CD4-positive, alpha-beta memory T cell (primary cell): ENCODE data around the gene TMIE. TPM values are rescaled to one million over a fixed set of nuclear protein-coding genes. Genes with fewer than 3 reads are reported as not detected.
A peak's percentile ranks its signal among the peaks of the same experiment; 100 is the strongest.

Source experiments
- CTCF ChIA-PET: fragments of 350-600 bp; sonication (Branson Sonifier 250); formaldehyde crosslinking; loops from one replicate; lab custom pipeline; 2021; ENCODE audit warnings: inconsistent platforms; ENCODE audit not compliant: partially characterized antibody; lab: Charles Lee
- POLR2A ChIA-PET: fragments of 350-600 bp; sonication (Branson Sonifier 250); formaldehyde crosslinking; loops from one replicate; lab custom pipeline; 2021; ENCODE audit not compliant: partially characterized antibody; lab: Charles Lee
- DNase-seq, 5 donors: peaks; one replicate each; pipeline versions ENCODE4 v3.0.0 to v3.0.0-alpha.2; 2020 to 2022; ENCODE audit warnings: mixed read lengths in 1 of 5
- H3K27ac ChIP-seq: one replicate; pipeline ENCODE4 v1.7.0; 2013; ENCODE audit warnings: low read depth, low read length
- H3K27me3 ChIP-seq: 2 replicates; pipeline ENCODE4 v1.7.0; 2013; ENCODE audit warnings: mild to moderate bottlenecking, low read length, moderate library complexity; ENCODE audit not compliant: insufficient read depth
- H3K36me3 ChIP-seq: 2 replicates; pipeline ENCODE4 v1.7.0; 2013; ENCODE audit warnings: mild to moderate bottlenecking, low read length, moderate library complexity; ENCODE audit not compliant: insufficient read depth
- H3K4me1 ChIP-seq: 2 replicates; pipeline ENCODE4 v1.7.0; 2013; ENCODE audit warnings: mild to moderate bottlenecking, low read length, moderate library complexity; ENCODE audit not compliant: insufficient read depth
- H3K4me3 ChIP-seq, 2 donors: one replicate each; pipeline ENCODE4 v1.7.0; 2013; ENCODE audit warnings: low read length in 2 of 2, mild to moderate bottlenecking in 1 of 2
- H3K9me3 ChIP-seq, 2 donors: one replicate each; pipeline ENCODE4 v1.7.0; 2013; ENCODE audit warnings: low read length in 2 of 2, control low read depth in 1 of 2; ENCODE audit not compliant: control insufficient read depth in 1 of 2
- H3K27ac Mint-ChIP-seq, 7 donors: one replicate each; pipeline ENCODE4 v1.8.0; 2020 to 2021; ENCODE audit warnings: mixed read lengths in 7 of 7, mild to moderate bottlenecking in 6 of 7, inconsistent platforms in 3 of 7, moderate library complexity in 3 of 7
- H3K27me3 Mint-ChIP-seq, 2 donors: one replicate each; pipeline ENCODE4 v1.8.0; 2020 to 2021; ENCODE audit warnings: mixed read lengths in 2 of 2
- H3K36me3 Mint-ChIP-seq, 2 donors: one replicate each; pipeline ENCODE4 v1.8.0; 2020 to 2021; ENCODE audit warnings: mixed read lengths in 2 of 2, inconsistent platforms in 1 of 2, mild to moderate bottlenecking in 1 of 2
- H3K4me1 Mint-ChIP-seq, 4 donors: one replicate each; pipeline ENCODE4 v1.8.0; 2020 to 2021; ENCODE audit warnings: mixed read lengths in 4 of 4, mild to moderate bottlenecking in 1 of 4
- H3K4me3 Mint-ChIP-seq, 8 donors: one replicate each; pipeline ENCODE4 v1.8.0; 2020 to 2021; ENCODE audit warnings: mixed read lengths in 8 of 8, mild to moderate bottlenecking in 7 of 8, moderate library complexity in 6 of 8, inconsistent platforms in 3 of 8
- H3K9me3 Mint-ChIP-seq, 8 donors: one replicate each; pipeline ENCODE4 v1.8.0; 2020 to 2021; ENCODE audit warnings: mixed read lengths in 8 of 8, mild to moderate bottlenecking in 5 of 8, inconsistent platforms in 3 of 8, moderate library complexity in 1 of 8
- intact Hi-C: fragments of 100-400 bp; cut with micrococcal nuclease; formaldehyde crosslinking; loops from one replicate; pipeline ENCODE4 v1.15.1; 2023
- polyA plus RNA-seq, 2 donors: library from polyadenylated mRNA; unstranded; fragments of 300-500 nt; fragmentation: Illumina TruSeq; gene quantifications; one replicate each; pipeline ENCODE4 v1.2.3, GENCODE V29; 2021
- total RNA-seq, 2 experiments: library from RNA; stranded (reverse); gene quantifications; one replicate each; pipeline ENCODE4 v1.2.3, GENCODE V29; 2021

The TMIE gene
- total and polyA plus RNA-seq, 4 experiments from 2014 or later = 0.70 to 3.3 (median 2.7) TPM

DNA sequence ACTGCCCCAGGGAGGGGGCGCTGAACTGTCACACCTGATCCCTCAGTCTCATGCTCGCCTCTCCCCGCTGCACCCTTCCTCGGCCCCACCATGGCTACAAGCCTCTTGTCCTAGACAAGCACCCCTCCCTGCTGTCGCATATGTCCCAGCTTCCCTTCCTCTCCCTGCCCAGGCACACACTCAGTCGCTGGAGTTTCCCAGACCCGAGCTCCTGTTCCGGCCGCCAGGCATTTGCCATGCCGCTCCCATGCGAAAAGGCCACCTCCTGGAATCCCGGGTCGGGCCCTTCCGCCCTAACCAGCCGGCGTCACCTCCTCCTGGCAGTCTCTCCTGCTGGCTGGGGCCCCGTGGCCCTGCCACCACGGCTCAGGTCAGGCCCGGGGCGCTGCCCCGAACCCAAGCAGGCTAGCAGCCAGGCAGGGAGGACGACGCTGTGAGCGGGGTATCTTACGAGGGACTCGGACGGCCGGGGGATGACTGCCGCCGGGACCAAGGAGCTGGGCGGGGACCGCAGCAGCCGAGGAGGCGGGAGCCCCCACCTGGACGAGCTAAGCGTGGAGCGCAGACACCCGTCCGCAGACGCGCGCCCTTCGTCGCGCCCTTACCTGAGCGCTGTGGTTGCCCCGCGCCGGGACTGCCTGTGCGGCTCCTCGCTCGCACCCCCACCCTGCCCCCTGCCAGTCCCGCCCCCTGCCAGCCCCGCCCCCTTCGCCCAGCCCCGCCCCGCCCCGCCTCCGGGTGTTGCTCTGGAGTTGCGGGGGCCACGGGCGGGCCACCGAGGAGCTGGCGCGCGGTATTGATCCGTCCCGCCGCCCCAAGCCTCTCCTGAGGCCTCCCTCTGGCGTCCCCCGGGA, 7.9 kb upstream of the TMIE start, which contains the start of gene ALS2CL:
ALS2CL (minus strand) TSS at position 642 of the 854 bp plus-strand sequence. CDS start 4,239 bp downstream, outside the sequence.
- no peaks in the 10 kb centered on the region for H3K9me3 Mint-ChIP-seq
- CTCF ChIA-PET = interaction anchor here (1.1 to 1.2 kb wide), 2 partner anchors 10 to 63 kb away, joined by 3 read pairs; no protein-coding TSS in a partner anchor

DNA sequence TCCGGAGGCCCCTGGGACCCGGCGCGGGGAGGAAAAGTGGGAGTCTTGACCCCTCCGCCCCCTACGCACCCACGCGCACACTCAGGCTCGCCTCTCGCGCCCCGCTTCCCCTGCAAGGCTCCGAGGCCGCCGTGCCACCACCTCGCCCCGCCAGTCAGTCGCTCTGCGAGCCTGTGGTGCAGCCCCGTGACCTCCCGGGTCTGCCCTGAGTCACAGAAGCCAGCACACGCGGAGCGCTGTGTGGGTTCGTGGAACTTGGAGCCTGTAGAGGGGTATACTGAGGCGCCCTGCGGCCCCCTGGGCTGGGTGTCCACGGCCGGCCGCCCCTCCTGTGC, 7.3 kb upstream of the TMIE start:
- Mint-ChIP-seq H3K36me3 (no peaks in the 10 kb centered on the region), H3K27me3 (no peaks in the 10 kb centered on the region), H3K4me1 (peaks cover 37 to 80% (median 61%) of the 10 kb centered on the region in 4 donors), H3K27ac (peak overlapping the region in 2 of 7 donors; percentile 35 to 60), H3K4me3 (peak overlapping the region in 7 of 8 donors; percentile 20 to 89 (median 67)), H3K9me3 (no peaks in the 10 kb centered on the region)
- POLR2A ChIA-PET = interaction anchor here (0.9 to 1.3 kb wide), 3 partner anchors 66 to 205 kb away, joined by 3 to 4 read pairs (median 3); no protein-coding TSS in a partner anchor
- Histone ChIP-seq H3K36me3 (no peaks in the 10 kb centered on the region), H3K27ac (peak overlapping the region; percentile 36), H3K27me3 (no peaks in the 10 kb centered on the region), H3K4me1 (peaks cover 69% of the 10 kb centered on the region), H3K9me3 (no peaks in the 10 kb centered on the region), H3K4me3 (peak overlapping the region in 1 of 2 donors; percentile 67)
- CTCF ChIA-PET = interaction anchor here (1.1 to 1.2 kb wide), 2 partner anchors 9 to 64 kb away, joined by 3 read pairs; no protein-coding TSS in a partner anchor
- intact Hi-C loops = loop anchor here (5.0 kb wide), 1 partner anchor 293 kb away; no protein-coding TSS in a partner anchor
- peak in 2 of 5 donors; percentile 52 to 72 for DNase-seq

More for the DNA sequence above, 7.9 kb upstream of the TMIE start, which contains the start of gene ALS2CL:
- peak within 1 kb of the TSS; percentile 63 for H3K27ac ChIP-seq
- POLR2A ChIA-PET = interaction anchor here (0.9 to 1.8 kb wide), 5 partner anchors 10 to 348 kb away, joined by 3 to 4 read pairs (median 3); no protein-coding TSS in a partner anchor
- Mint-ChIP-seq H3K4me1 (peaks cover 37 to 79% (median 61%) of the 10 kb centered on the region in 4 donors), H3K4me3 (peak within 1 kb of the TSS; percentile 87 to 95 (median 90)), H3K27ac (peak within 1 kb of the TSS; percentile 84 to 92 (median 90)), H3K27me3 (no peaks in the 10 kb centered on the region), H3K36me3 (no peaks in the 10 kb centered on the region)
- no peaks in the 10 kb centered on the region for H3K27me3 ChIP-seq
- peak within 1 kb of the TSS; percentile 67 to 77 for H3K4me3 ChIP-seq
- peak; percentile 70 to 82 (median 76) for DNase-seq
- H3K36me3 ChIP-seq = no peaks in the 10 kb centered on the region
- intact Hi-C loops = loop anchor here (5.0 kb wide), 1 partner anchor 294 kb away; no protein-coding TSS in a partner anchor
- no peaks in the 10 kb centered on the region for H3K9me3 ChIP-seq
- H3K4me1 ChIP-seq = peaks cover 69% of the 10 kb centered on the region

DNA sequence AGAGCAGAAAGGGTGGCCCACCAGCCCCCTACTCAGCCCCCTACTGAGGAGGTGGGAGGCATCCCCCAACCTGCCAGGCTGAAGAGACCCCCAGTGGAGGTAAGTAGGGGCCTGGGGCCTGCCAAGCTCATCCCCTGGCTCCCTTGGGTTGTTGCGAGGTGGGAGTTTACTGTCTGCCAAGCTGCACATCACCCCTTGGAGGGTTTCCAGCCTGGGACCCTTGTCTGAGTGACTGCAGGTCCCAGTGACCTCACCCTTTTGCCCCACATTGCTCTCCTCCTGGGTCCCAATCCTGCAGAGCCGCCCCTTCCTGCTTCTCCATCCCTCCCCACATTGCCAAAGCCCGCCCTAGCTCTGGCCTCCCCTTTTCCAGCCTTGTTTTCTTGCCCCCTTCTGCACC, 6.7 kb upstream of the TMIE start:
- DNase-seq = no peak
- peak overlapping the region in 1 of 2 donors; percentile 67 for H3K4me3 ChIP-seq
- peak overlapping the region in 7 of 8 donors; percentile 18 to 80 (median 67) for H3K4me3 Mint-ChIP-seq
- H3K27ac ChIP-seq = peak overlapping the region; percentile 36
- H3K4me1 ChIP-seq = peaks cover 69% of the 10 kb centered on the region
- no peaks in the 10 kb centered on the region for H3K9me3 Mint-ChIP-seq
- ChIA-PET POLR2A (no interaction called here), CTCF (interaction anchor here (1.6 kb wide), 1 partner anchor 64 kb away, joined by 3 read pairs; no protein-coding TSS in a partner anchor)
- H3K36me3 Mint-ChIP-seq = no peaks in the 10 kb centered on the region
- peak overlapping the region; percentile 35 to 92 (median 72) for H3K27ac Mint-ChIP-seq
- no peaks in the 10 kb centered on the region for H3K9me3 ChIP-seq
- H3K27me3 ChIP-seq = no peaks in the 10 kb centered on the region
- no peaks in the 10 kb centered on the region for H3K36me3 ChIP-seq
- no peaks in the 10 kb centered on the region for H3K27me3 Mint-ChIP-seq
- peaks cover 37 to 81% (median 63%) of the 10 kb centered on the region in 4 donors for H3K4me1 Mint-ChIP-seq
- intact Hi-C loops = loop anchor here (5.0 kb wide), 1 partner anchor 293 kb away; no protein-coding TSS in a partner anchor

DNA sequence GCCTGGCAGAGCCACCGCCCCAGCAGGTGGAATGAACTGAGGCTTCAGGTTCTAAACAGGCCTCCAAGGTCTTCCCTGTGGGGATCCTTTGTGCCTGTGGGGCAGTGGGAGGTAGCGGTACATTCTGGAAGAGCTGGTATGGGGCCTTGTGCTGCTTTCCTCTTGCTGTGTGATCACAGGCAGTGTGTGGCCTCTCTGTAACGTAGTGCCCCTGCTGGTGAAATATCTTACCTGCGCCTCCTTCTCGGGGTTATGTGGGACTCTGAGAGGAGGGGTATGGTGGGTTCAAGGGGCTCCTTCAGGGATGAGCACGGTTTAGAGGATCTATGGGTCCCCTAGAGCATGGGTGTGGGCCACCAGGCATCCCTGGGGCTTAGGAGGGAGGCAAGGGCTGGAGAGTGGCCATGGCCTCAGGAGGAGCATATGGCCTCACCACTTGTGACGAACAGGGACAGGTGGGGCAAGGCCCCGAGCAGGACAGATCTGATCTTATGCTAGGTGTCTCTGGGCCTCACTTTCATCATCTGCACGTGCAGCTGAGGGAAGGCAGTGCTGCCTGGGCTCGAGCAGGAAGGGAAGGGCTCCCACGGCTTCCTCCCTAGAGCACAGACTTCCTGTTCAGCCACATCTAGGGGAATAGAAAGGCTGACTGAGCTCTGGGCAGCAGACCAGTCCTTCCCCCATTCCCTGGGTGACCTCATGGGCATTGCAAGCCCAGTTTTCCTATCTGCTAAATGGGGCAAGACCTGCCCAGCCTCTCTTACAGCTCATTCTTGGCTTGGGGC, 5.8 kb upstream of the TMIE start:
- DNase-seq = peak in 4 of 5 donors; percentile 43 to 49 (median 44)
- peak overlapping the region in 1 of 2 donors; percentile 30 for H3K4me3 ChIP-seq

DNA sequence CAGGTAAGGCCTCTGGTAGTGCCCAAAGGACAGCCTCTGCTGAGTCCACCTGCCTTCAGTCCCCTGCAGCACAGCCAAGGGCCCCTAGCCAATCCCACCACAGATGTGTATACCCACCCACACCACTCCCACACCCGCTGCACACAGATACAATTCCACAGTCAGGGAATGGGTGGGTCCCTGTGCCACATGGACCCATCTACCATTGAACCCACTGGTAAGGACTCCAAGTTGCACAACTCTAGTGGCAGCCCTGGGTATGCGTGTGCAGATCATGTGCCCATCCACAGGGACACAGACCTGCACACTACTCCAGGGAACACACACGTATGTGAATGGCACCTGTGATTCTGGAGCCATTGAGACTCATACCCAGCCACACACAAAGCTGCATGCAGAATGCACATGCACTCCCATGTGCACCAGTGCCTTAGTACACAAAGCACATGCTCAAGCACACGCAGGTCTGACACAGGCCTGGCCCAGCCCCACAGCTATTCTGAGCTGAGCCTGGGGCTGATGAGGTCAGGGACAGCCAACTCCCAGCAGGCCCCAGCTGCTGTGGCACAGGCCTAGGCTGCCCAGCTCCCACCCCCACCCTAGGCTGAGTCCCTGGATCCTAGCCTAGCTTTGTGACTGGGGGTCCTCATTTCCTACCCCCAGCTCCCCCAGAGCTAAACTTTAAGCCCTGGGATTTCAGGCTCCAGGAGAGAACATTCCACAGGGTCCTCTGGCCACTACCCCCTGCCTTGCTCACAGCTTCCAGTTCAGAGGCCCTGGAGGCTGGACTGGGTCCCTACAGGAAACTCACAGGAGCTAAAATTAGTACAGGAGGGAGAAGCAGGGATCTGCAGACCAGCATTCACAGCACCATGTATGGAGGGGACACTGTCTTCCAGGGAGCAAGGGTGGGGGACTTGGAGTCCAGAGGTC, 5.0 kb upstream of the TMIE start:
- intact Hi-C loops = no loop called here
- peak overlapping the region; percentile 74 to 93 (median 90) for H3K27ac Mint-ChIP-seq
- no peaks in the 10 kb centered on the region for H3K27me3 ChIP-seq
- peaks cover 30 to 77% (median 54%) of the 10 kb centered on the region in 4 donors for H3K4me1 Mint-ChIP-seq
- peak overlapping the region in 6 of 8 donors; percentile 63 to 80 (median 70) for H3K4me3 Mint-ChIP-seq
- no peaks in the 10 kb centered on the region for H3K9me3 Mint-ChIP-seq
- DNase-seq = no peak
- peak overlapping the region in 1 of 2 donors; percentile 30 for H3K4me3 ChIP-seq
- no peaks in the 10 kb centered on the region for H3K36me3 ChIP-seq
- H3K27ac ChIP-seq = no peak overlapping the region
- H3K4me1 ChIP-seq = peaks cover 61% of the 10 kb centered on the region
- no peaks in the 10 kb centered on the region for H3K36me3 Mint-ChIP-seq
- CTCF ChIA-PET = interaction anchor here (0.9 to 2.8 kb wide), 8 partner anchors 10 to 207 kb away, joined by 3 to 14 read pairs (median 4); no protein-coding TSS in a partner anchor
- no peaks in the 10 kb centered on the region for H3K9me3 ChIP-seq
- no peaks in the 10 kb centered on the region for H3K27me3 Mint-ChIP-seq
- POLR2A ChIA-PET = interaction anchor here (0.5 kb wide), 1 partner anchor 520 kb away, joined by 3 read pairs; no protein-coding TSS in a partner anchor

More for the DNA sequence above, 5.8 kb upstream of the TMIE start:
- Mint-ChIP-seq H3K27ac (peak overlapping the region; percentile 74 to 93 (median 90)), H3K9me3 (no peaks in the 10 kb centered on the region), H3K27me3 (no peaks in the 10 kb centered on the region), H3K4me1 (peaks cover 33 to 81% (median 59%) of the 10 kb centered on the region in 4 donors), H3K4me3 (peak overlapping the region; percentile 37 to 80 (median 68)), H3K36me3 (no peaks in the 10 kb centered on the region)
- POLR2A ChIA-PET = interaction anchor here (0.5 kb wide), 1 partner anchor 521 kb away, joined by 3 read pairs; no protein-coding TSS in a partner anchor
- CTCF ChIA-PET = interaction anchor here (1.0 to 2.8 kb wide), 6 partner anchors 11 to 206 kb away, joined by 3 to 14 read pairs (median 4); no protein-coding TSS in a partner anchor
- Histone ChIP-seq H3K27ac (peak overlapping the region; percentile 39), H3K36me3 (no peaks in the 10 kb centered on the region), H3K4me1 (peaks cover 64% of the 10 kb centered on the region), H3K9me3 (no peaks in the 10 kb centered on the region), H3K27me3 (no peaks in the 10 kb centered on the region)
- intact Hi-C loops = no loop called here
